HG03103 (cell line): ENCODE data around the gene BPTF.
"Not testable (repeated sequence)": the region's sequence is repeated elsewhere in the genome, so short reads cannot be mapped to it uniquely, and the experiment has no call there.

Source experiments
- ATAC-seq: cut with Tn5 transposase; IDR thresholded peaks from one replicate; pipeline ENCODE4 v1.9.1; 2021; ENCODE audit warnings: low read depth; ENCODE audit not compliant: unreplicated experiment

BPTF gene, protein sequence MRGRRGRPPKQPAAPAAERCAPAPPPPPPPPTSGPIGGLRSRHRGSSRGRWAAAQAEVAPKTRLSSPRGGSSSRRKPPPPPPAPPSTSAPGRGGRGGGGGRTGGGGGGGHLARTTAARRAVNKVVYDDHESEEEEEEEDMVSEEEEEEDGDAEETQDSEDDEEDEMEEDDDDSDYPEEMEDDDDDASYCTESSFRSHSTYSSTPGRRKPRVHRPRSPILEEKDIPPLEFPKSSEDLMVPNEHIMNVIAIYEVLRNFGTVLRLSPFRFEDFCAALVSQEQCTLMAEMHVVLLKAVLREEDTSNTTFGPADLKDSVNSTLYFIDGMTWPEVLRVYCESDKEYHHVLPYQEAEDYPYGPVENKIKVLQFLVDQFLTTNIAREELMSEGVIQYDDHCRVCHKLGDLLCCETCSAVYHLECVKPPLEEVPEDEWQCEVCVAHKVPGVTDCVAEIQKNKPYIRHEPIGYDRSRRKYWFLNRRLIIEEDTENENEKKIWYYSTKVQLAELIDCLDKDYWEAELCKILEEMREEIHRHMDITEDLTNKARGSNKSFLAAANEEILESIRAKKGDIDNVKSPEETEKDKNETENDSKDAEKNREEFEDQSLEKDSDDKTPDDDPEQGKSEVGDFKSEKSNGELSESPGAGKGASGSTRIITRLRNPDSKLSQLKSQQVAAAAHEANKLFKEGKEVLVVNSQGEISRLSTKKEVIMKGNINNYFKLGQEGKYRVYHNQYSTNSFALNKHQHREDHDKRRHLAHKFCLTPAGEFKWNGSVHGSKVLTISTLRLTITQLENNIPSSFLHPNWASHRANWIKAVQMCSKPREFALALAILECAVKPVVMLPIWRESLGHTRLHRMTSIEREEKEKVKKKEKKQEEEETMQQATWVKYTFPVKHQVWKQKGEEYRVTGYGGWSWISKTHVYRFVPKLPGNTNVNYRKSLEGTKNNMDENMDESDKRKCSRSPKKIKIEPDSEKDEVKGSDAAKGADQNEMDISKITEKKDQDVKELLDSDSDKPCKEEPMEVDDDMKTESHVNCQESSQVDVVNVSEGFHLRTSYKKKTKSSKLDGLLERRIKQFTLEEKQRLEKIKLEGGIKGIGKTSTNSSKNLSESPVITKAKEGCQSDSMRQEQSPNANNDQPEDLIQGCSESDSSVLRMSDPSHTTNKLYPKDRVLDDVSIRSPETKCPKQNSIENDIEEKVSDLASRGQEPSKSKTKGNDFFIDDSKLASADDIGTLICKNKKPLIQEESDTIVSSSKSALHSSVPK (N-terminal part only)

GRCh38 chr17:67824735-67825626 lies at the start of gene BPTF:
Gene BPTF, plus strand, starts transcription at chr17:67825503. Its CDS starts 222 bp downstream, at chr17:67825725.
- ATAC-seq = peak; percentile 73

GRCh38 chr17:67779098-67779672 lies 46.1 kb upstream of the BPTF start:
- ATAC-seq = no peak

GRCh38 chr17:67784364-67785121 lies 40.8 kb upstream of the BPTF start:
- ATAC-seq = no peak

DNA sequence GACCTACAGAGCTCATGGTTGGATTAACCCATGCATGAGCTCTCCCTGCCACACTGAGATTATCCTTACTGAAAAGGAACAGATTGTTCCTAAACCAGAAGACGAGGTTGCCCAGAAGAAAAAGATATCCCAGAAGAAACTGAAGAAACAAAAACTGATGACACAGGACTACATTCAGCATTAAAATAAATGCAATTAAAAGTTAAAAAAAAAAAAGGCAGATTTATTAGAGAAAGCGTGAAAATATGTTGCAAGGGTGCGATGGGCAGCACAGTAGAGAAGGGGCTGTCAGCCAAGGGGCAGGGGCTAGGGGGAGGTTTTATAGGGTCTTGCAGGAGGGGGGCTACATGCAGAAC lies 40.2 kb upstream of the BPTF start:
- ATAC-seq = no peak

- ATAC-seq = no peak
Measured at GRCh38 chr17:67785504-67785903, 39.8 kb upstream of the BPTF start.

DNA sequence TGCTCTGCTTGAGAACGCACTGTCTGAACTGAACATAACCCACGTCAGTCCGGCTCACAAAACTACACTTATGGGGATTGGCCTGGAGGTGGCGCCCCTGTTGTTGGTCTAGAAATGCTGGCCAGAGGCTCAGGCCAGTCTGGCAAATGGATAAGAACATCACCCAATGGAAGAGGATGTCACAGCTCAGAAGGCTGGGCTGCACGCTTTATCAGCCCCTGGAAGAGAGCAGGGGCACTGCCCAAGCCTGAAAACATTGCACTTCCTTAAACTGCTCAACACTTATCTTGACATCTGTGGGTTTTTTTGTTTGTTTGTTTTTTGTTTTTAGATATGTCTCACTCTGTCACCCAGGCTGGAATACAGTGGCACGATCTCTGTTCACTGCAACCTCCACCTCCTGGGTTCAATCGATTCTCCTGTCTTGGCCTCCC lies 24.8 kb upstream of the BPTF start:
- ATAC-seq = peak; percentile 76

DNA sequence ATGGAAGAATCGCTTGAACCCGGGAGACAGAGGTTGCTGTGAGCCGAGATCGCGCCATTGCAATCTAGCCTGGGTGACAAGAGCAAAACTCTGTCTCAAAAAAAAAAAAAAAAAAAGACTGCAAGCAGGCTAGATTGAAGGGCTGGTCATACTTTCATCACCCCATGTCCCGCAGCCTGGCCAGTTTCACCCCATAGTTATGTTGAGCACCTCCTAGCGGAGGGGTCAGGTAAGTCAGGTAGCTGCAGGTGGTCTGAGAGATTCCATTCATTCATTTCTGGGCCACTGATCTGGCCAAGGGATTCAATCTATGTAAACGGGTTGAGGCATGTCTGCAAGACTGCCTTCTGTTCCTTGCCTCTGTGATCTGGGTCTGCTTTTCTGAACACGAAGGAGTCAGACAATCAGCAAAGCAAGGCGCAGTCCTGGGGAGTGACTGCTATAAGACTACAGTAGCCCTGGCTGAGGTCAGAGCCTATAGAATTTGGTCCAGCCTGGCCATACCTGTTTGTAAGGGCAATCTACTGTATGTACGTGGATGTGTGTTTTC lies 23.6 kb upstream of the BPTF start:
- no peak for ATAC-seq

- no peak for ATAC-seq
Measured at GRCh38 chr17:67810464-67810863, 14.8 kb upstream of the BPTF start.

DNA sequence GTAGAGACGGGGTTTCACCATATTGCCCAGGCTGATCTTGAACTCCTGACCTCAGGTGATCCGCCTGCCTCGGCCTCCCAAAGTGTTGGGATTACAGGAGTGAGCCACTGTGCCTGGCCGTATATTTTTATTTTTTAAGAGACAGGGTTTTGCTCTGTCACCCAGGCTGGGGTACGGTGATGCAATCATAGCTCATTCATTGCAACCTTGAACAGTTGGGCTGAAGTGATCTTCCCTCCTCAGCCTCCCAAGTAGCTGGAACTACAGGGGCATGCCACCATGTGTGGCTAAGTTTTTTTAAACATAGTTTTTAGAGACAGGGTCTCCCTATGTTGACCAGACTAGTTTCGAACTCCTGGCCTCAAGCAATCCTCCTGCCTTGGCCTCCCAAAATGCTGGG lies 12.9 kb upstream of the BPTF start:
- ATAC-seq = not testable (repeated sequence)

DNA sequence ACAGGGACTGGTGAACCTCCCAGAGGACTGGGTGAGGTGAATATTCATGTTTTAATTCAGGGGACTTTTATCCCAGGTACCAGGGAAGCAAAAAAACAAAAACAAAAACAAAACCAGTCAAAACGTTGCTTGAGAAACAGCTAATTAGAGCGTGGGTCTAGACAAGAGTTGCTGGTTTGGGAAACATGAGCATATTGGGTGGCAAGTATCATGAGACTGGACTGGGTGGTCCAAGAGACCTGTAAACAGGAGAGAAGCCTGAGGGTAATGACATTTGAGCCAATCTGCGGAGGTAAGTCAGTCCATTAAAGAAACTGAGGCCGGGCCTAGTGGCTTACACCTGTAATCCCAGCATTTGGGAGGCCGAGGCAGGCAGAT lies 11.5 kb upstream of the BPTF start:
- ATAC-seq = no peak

- peak; percentile 54 for ATAC-seq
Measured at GRCh38 chr17:67818110-67819002, 6.9 kb upstream of the BPTF start.

DNA sequence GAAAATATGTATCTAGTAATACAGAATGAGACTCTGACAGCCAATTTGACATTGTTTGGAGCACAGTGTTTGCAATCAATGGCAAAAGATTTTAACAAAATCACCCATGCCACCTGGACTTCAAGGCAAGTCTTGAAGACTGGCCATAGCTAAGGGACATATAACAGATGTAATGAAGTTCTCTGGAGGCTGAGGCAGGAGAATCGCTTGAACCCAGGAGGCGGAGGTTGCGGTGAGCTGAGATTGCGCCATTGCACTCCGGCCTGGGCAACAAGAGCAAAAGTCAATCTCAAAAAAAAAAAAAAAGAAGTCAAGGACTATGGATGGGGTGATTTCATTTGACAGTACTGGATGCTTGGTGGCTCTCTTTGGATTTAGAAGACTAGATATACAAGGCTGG lies 5.6 kb upstream of the BPTF start:
- no peak for ATAC-seq

- ATAC-seq = no peak
Measured at GRCh38 chr17:67821871-67822367, 3.4 kb upstream of the BPTF start.

DNA sequence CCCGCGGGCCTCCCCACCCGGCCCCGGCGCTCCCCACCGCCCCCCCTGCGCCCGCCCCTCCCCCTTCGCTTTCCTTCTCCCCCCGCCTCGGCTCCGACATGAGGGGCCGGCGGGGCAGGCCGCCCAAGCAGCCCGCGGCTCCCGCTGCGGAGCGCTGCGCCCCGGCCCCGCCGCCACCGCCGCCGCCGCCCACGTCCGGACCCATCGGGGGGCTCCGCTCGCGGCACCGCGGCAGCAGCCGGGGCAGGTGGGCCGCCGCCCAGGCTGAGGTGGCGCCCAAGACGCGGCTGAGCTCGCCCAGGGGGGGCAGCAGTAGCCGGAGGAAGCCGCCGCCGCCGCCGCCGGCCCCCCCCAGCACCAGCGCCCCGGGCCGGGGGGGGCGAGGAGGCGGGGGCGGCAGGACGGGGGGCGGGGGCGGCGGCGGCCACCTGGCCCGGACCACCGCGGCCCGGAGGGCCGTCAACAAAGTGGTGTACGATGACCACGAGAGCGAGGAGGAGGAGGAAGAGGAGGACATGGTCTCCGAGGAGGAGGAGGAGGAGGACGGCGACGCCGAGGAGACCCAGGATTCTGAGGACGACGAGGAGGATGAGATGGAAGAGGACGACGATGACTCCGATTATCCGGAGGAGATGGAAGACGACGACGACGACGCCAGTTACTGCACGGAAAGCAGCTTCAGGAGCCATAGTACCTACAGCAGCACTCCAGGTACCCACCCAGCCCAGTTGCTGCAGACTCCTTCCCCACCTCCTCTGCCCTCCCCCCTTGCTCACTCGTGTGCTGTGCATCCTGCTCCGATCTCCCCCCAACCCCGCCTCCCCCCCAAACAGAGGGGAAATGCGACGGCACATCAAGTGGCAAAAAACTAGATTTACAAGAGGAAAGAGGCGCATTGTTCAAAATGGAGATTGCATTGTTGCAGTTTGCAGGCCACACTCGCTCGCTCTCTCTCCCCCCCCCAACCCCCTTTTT lies 611 bp downstream of the BPTF start:
- peak; percentile 24 for ATAC-seq

GRCh38 chr17:67829331-67829730 lies 4.0 kb downstream of the BPTF start:
- no peak for ATAC-seq

GRCh38 chr17:67830440-67830839 lies 5.1 kb downstream of the BPTF start:
- ATAC-seq = no peak
